HepG2 (cell line): Measurements from ENCODE around the gene POLR2B.

Source experiments
- EP300 ChIP-seq, 3 experiments: sonication (generic) in 1 of 3; formaldehyde crosslinking in 1 of 3; IDR thresholded peaks; 2 replicates each; pipeline versions ENCODE4 v1.5.1 to v1.6.1; 2011 to 2020; ENCODE audit warnings: low read depth in 2 of 3, low read length in 2 of 3, borderline replicate concordance in 1 of 3, improper control_type of control experiment in 1 of 3, mild to moderate bottlenecking in 1 of 3, missing genetic modification reagents in 1 of 3, moderate library complexity in 1 of 3
- HNRNPK ChIP-seq: fragments of 200-400 bp; formaldehyde crosslinking; IDR thresholded peaks from 2 replicates; pipeline ENCODE4 v1.6.1; 2018; ENCODE audit warnings: low read length, low read depth, moderate library complexity, mild to moderate bottlenecking; ENCODE audit not compliant: poor library complexity, severe bottlenecking
- MEIS2 ChIP-seq: sonication (generic); formaldehyde crosslinking; IDR thresholded peaks from 2 replicates; pipeline ENCODE4 v1.9.0; 2021; ENCODE audit warnings: mild to moderate bottlenecking, missing genetic modification reagents
- POLR2AphosphoS2 ChIP-seq: IDR thresholded peaks from 2 replicates; pipeline ENCODE4 v1.6.1; 2011; ENCODE audit warnings: low read depth, low read length, improper control_type of control experiment
- POLR2AphosphoS5 ChIP-seq: IDR thresholded peaks from 2 replicates; pipeline ENCODE4 v1.6.1; 2012; ENCODE audit warnings: low read depth, low read length
- SP2 ChIP-seq: sonication (generic); formaldehyde crosslinking; IDR thresholded peaks from 2 replicates; pipeline ENCODE4 v1.5.1; 2020; ENCODE audit warnings: mild to moderate bottlenecking, missing genetic modification reagents
- ZBTB21 ChIP-seq: sonication (generic); formaldehyde crosslinking; IDR thresholded peaks from 2 replicates; pipeline ENCODE4 v1.4.0; 2020; ENCODE audit warnings: missing genetic modification reagents
- ZNF768 ChIP-seq: sonication (generic); formaldehyde crosslinking; IDR thresholded peaks from 2 replicates; pipeline ENCODE4 v1.4.0; 2020; ENCODE audit warnings: missing genetic modification reagents
- TF ChIP-seq, protein P1 (sequence below): sonication (generic); formaldehyde crosslinking; IDR thresholded peaks from 2 replicates; pipeline ENCODE4 v1.5.0; 2020; ENCODE audit warnings: mild to moderate bottlenecking, missing genetic modification reagents, moderate library complexity
- TF ChIP-seq, protein P2 (sequence below): sonication (generic); formaldehyde crosslinking; IDR thresholded peaks from 2 replicates; pipeline ENCODE4 v1.4.0; 2020; ENCODE audit warnings: missing genetic modification reagents, borderline replicate concordance

DNA sequence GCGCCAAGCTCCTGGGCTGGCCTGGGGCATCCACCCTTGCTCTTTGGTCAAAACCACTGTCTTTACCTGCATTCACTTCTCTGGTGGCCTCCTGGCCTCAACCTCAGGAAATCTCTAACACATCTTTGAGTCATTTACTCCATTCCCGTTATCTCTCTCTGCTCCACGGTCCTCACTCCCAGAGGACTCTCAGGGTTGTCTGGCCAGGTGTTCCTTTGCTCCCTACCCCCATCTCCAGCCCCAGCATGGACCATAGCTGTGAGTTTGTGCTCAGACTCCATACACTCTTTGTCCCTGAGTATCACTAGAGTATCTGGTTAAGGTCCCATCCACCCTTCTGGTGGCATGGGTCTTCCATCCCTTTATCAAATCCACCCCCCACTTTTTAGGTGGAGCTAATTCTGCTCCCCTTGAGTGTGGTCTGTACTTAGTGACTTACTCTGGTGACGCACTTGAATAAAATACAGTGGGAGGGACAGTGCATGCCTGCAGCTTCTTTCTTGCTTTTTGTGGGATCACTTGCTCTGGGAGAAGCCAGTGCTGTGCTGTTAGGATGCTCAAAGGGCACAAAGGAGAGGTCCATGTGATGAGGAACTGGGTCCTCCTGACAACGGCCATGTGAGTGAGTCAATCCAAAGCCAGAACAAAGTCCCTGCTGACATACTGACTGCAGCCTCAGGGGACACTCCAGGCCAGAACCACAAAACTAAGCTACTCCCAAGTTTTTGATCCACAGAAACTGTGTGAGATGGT, 87.2 kb downstream of the POLR2B start:
- TF ChIP-seq, protein P1, sequence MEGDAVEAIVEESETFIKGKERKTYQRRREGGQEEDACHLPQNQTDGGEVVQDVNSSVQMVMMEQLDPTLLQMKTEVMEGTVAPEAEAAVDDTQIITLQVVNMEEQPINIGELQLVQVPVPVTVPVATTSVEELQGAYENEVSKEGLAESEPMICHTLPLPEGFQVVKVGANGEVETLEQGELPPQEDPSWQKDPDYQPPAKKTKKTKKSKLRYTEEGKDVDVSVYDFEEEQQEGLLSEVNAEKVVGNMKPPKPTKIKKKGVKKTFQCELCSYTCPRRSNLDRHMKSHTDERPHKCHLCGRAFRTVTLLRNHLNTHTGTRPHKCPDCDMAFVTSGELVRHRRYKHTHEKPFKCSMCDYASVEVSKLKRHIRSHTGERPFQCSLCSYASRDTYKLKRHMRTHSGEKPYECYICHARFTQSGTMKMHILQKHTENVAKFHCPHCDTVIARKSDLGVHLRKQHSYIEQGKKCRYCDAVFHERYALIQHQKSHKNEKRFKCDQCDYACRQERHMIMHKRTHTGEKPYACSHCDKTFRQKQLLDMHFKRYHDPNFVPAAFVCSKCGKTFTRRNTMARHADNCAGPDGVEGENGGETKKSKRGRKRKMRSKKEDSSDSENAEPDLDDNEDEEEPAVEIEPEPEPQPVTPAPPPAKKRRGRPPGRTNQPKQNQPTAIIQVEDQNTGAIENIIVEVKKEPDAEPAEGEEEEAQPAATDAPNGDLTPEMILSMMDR (CRISPR knock-in tag) = no peak
- TF ChIP-seq POLR2AphosphoS2 (no peak), EP300 (IDR thresholded peaks at IDR 0.05; ENCODE audit: low read depth in 2 of 2, low read length in 2 of 2) (no peak), EP300 (CRISPR knock-in tag; IDR thresholded peaks at IDR 0.05; ENCODE audit: borderline replicate concordance) (no peak), ZNF768 (CRISPR knock-in tag) (no peak), POLR2AphosphoS5 (no peak), HNRNPK (no peak), ZBTB21 (CRISPR knock-in tag) (no peak), SP2 (no peak), MEIS2 (CRISPR knock-in tag) (no peak)
- TF ChIP-seq, protein P2, sequence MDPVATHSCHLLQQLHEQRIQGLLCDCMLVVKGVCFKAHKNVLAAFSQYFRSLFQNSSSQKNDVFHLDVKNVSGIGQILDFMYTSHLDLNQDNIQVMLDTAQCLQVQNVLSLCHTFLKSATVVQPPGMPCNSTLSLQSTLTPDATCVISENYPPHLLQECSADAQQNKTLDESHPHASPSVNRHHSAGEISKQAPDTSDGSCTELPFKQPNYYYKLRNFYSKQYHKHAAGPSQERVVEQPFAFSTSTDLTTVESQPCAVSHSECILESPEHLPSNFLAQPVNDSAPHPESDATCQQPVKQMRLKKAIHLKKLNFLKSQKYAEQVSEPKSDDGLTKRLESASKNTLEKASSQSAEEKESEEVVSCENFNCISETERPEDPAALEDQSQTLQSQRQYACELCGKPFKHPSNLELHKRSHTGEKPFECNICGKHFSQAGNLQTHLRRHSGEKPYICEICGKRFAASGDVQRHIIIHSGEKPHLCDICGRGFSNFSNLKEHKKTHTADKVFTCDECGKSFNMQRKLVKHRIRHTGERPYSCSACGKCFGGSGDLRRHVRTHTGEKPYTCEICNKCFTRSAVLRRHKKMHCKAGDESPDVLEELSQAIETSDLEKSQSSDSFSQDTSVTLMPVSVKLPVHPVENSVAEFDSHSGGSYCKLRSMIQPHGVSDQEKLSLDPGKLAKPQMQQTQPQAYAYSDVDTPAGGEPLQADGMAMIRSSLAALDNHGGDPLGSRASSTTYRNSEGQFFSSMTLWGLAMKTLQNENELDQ (CRISPR knock-in tag) = no peak
